Adrenal gland (tissue), 12 donors: ENCODE results near the gene FGF12. TPM values are rescaled to one million over a fixed set of nuclear protein-coding genes. Genes with fewer than 3 reads are reported as not detected.

ENCODE experiments used
- DNase-seq, 7 donors: peaks; one replicate each; pipeline ENCODE4 v3.0.0-alpha.2; 2019 to 2020
- H3K27ac ChIP-seq, 5 donors: fragments of 200-600 bp; sonication (generic) in 4 of 5; 1 replicate in 3 of 5; 2 replicates in 2 of 5; pipeline versions ENCODE4 v1.5.1 to v1.8.0; 2016 to 2020; ENCODE audit warnings: mild to moderate bottlenecking in 1 of 5
- H3K27me3 ChIP-seq: fragments of 200-600 bp; 2 replicates; pipeline ENCODE4 v1.8.0; 2021
- H3K36me3 ChIP-seq, 2 donors: fragments of 200-600 bp; replicated peaks in 1 of 2; 1 replicate in 1 of 2; 2 replicates in 1 of 2; pipeline versions ENCODE4 v1.5.1 to v1.8.0; 2018 to 2022
- H3K4me1 ChIP-seq, 2 donors: fragments of 200-600 bp; replicated peaks in 1 of 2; 1 replicate in 1 of 2; 2 replicates in 1 of 2; pipeline versions ENCODE4 v1.5.1 to v1.8.0; 2018 to 2021
- H3K4me3 ChIP-seq, 4 donors: fragments of 200-600 bp; sonication (generic) in 3 of 4; one replicate each; pipeline ENCODE4 v1.5.1; 2016 to 2018
- H3K9me3 ChIP-seq, 3 donors: fragments of 200-600 bp; sonication (generic) in 1 of 3; replicated peaks in 1 of 3; 1 replicate in 2 of 3; 2 replicates in 1 of 3; pipeline versions ENCODE4 v1.5.1 to v1.8.0; 2016 to 2021
- POLR2A ChIP-seq, 2 donors: fragments of 450-650 bp; IDR thresholded peaks; one replicate each; pipeline ENCODE4 v1.6.1; 2017; ENCODE audit warnings: antibody characterized with exemption in 2 of 2, mild to moderate bottlenecking in 2 of 2, moderate library complexity in 1 of 2
- WGBS, 4 donors: extraction: QIAGEN DNeasy Blood & Tissue Kit in 2 of 4; methylation state at CpG; one replicate each; pipeline versions ENCODE4 v1.1.5 to v1.1.7; 2013 to 2017; 5-methylcytosine and 5-hydroxymethylcytosine counted together
- intact Hi-C, 2 donors: fragments of 100-400 bp; cut with DNase I; formaldehyde crosslinking; loops; one replicate each; pipeline versions ENCODE4 v1.14.1 to v1.15.0; 2022 to 2023
- polyA plus RNA-seq, 3 donors: library from polyadenylated mRNA; stranded (reverse); fragments of 200-250 nt in 2 of 3; fragments of 350-450 nt in 1 of 3; fragmentation: Illumina TruSeq in 1 of 3; extraction: RNeasy Lipid Tissue Mini Kit (QIAGEN cat#74804) in 1 of 3; gene quantifications; one replicate each; pipeline ENCODE4 v1.2.3, GENCODE V29; 2013 to 2014
- total RNA-seq, 9 donors: library from RNA; depleted of rRNA in 4 of 9; stranded (reverse); fragments of >200 nt in 4 of 9; fragments of 120-200 nt in 1 of 9; fragmentation: NEBNext Ultra II Directional in 1 of 9; extraction: Animal tissue kit (Norgen Biotek cat#: 25700) in 1 of 9; gene quantifications; one replicate each; pipeline versions ENCODE4 v1.1.0 to v1.2.4, GENCODE V29; 2013 to 2023
- TF ChIP-seq, protein P1 (sequence below), 6 experiments: fragments of 450-650 bp in 4 of 6; fragments of 200-600 bp in 2 of 6; sonication (generic) in 1 of 6; IDR thresholded peaks; 1 replicate in 5 of 6; 2 replicates in 1 of 6; pipeline versions ENCODE4 v1.5.1 to v1.8.0; 2016 to 2021; ENCODE audit warnings: antibody characterized with exemption in 6 of 6, mild to moderate bottlenecking in 2 of 6, moderate library complexity in 1 of 6
- donor health status: healthy with polysubstance abuse.
- donor health status: Bipolar disorder and iron deficiency.
- donor health status: DM: yes; HTN: yes; CAD: no.
- donor health status: DM: no; HTN: no; CAD: no.
- donor health status: DM: no; HTN: no; CAD: no.
- donor health status: DM: yes; HTN: yes; CAD: no.

The FGF12 gene
- total and polyA plus RNA-seq, 12 donors = 23.3 to 286 (median 81.3) TPM

DNA sequence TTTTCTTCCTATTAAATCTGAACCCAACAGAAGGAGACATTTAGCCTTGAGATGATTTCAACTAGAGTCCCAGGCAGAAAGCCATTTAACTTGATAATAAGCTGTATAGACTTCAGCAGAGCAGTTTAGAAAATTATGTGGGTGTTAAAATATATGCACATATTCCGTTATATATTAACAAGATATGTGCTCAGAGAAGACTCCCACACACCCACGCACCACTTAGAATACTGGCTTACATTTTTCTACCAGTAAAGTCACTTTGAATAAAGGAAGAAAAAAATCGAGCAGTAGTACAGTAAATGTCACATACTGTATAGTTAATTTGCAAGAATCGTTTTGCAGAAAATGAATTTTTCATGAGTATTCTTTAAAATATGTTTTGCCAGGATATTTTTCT is 599.3 kb downstream of the FGF12 start:
- Histone ChIP-seq H3K4me3 (no peak overlapping the region), H3K27ac (no peak overlapping the region), H3K27me3 (no peaks in the 10 kb centered on the region), H3K4me1 (no peaks in the 10 kb centered on the region), H3K36me3 (no peaks in the 10 kb centered on the region), H3K9me3 (no peaks in the 10 kb centered on the region)
- intact Hi-C loops = no loop called here
- TF ChIP-seq, protein P1, sequence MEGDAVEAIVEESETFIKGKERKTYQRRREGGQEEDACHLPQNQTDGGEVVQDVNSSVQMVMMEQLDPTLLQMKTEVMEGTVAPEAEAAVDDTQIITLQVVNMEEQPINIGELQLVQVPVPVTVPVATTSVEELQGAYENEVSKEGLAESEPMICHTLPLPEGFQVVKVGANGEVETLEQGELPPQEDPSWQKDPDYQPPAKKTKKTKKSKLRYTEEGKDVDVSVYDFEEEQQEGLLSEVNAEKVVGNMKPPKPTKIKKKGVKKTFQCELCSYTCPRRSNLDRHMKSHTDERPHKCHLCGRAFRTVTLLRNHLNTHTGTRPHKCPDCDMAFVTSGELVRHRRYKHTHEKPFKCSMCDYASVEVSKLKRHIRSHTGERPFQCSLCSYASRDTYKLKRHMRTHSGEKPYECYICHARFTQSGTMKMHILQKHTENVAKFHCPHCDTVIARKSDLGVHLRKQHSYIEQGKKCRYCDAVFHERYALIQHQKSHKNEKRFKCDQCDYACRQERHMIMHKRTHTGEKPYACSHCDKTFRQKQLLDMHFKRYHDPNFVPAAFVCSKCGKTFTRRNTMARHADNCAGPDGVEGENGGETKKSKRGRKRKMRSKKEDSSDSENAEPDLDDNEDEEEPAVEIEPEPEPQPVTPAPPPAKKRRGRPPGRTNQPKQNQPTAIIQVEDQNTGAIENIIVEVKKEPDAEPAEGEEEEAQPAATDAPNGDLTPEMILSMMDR (IDR thresholded peaks at IDR 0.05) = no peak
- TF ChIP-seq POLR2A (IDR thresholded peaks at IDR 0.05) = no peak
- DNase-seq = no peak
- 76 to 89% (median 81%) methylated on average over 4 of the region's 4 CpGs for WGBS, 4 donors

DNA sequence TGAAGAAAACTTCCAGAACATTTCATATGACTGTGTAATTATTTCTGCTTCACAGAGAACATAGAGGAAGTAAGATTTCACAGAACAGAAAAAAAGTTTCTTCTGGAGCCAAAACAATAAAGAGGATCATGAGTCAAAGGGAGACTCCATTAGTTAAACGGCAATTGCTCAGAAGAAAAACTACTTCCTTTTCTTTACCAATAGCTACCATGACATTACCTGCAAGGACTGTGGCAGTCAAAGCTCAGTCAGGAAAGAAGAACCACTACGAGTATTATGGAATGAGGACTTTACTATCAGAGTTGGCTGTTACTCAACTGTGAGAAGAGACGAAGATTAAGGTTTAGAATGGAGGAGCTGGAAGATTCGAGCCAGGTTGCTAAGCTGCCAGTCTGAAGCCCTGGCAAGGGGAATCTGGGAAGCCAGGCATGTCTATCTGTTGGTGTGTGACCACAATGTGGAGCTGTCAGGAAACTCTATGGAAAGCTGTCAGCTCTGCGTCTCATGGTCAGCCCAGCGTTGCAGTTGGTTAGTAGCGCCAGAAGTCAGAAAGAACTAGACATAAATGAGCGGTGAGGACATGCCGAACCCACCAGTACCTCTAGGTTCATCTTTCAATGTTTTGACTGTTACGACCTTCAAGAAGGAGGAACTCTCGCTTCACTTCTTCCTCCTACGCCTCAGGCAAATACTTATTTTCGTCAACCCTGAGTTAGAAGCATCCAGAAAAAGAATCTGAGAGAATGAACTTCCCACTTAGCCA is 604.3 kb downstream of the FGF12 start:
- H3K27ac ChIP-seq = no peak overlapping the region
- TF ChIP-seq, protein P1 (IDR thresholded peaks at IDR 0.05) = no peak
- no peak for TF ChIP-seq POLR2A (IDR thresholded peaks at IDR 0.05)
- no peaks in the 10 kb centered on the region for H3K27me3 ChIP-seq
- WGBS, 4 donors = 86 to 88% (median 87%) methylated on average over 13 of the region's 13 CpGs
- DNase-seq = no peak
- no peaks in the 10 kb centered on the region for H3K36me3 ChIP-seq
- no peaks in the 10 kb centered on the region for H3K4me1 ChIP-seq
- H3K9me3 ChIP-seq = no peaks in the 10 kb centered on the region
- intact Hi-C loops = no loop called here
- H3K4me3 ChIP-seq = no peak overlapping the region

DNA sequence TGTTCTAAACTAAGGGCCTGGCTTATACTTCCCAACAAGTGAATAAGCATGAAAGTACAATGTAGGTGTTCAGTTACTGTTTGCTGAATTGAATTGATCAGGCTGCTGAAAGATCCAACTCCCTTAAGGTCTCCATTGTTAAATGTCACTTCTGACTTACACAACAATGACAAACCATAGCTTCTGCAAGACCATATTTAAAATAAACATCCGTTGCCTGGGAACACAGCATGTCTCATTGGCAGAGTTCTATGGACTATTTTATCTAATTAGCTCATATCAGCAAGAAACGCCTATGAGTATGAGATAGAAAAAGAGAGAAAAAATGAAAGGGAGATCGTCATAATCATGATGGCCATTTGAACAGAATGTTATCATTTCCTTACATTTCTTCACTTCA is 605.4 kb downstream of the FGF12 start:
- no peaks in the 10 kb centered on the region for H3K9me3 ChIP-seq
- H3K27ac ChIP-seq = no peak overlapping the region
- DNase-seq = no peak
- no peak overlapping the region for H3K4me3 ChIP-seq
- intact Hi-C loops = no loop called here
- H3K36me3 ChIP-seq = no peaks in the 10 kb centered on the region
- TF ChIP-seq POLR2A (IDR thresholded peaks at IDR 0.05) = no peak
- TF ChIP-seq, protein P1 (IDR thresholded peaks at IDR 0.05) = no peak
- no peaks in the 10 kb centered on the region for H3K4me1 ChIP-seq
- no peaks in the 10 kb centered on the region for H3K27me3 ChIP-seq
- 78 to 88% (median 83%) methylated on average over 3 of the region's 3 CpGs for WGBS, 4 donors

DNA sequence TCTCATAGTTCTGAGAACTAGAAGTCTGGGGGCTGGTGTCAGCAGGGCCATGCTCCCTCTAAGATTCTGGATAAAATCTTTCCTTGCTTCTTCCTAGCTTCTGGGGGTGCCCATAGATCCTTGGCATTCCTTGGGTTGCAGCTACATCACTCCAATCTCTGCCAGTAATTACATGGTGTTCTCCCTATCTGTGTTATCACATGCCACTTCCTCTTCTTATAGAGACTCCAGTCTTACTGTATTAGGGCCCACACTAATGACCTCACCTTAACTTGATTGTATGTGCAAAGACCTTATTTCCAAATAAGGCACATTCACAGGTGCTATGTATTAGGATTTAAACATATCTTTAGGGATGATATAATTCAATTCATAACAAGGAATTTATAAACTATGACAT is 618.5 kb downstream of the FGF12 start:
- no peak for TF ChIP-seq POLR2A (IDR thresholded peaks at IDR 0.05)
- TF ChIP-seq, protein P1 (IDR thresholded peaks at IDR 0.05) = no peak

More for the DNA sequence above, 618.5 kb downstream of the FGF12 start:
- H3K36me3 ChIP-seq = no peaks in the 10 kb centered on the region
- H3K9me3 ChIP-seq = no peaks in the 10 kb centered on the region
- H3K4me3 ChIP-seq = no peak overlapping the region
- DNase-seq = no peak
- H3K27ac ChIP-seq = no peak overlapping the region
- intact Hi-C loops = no loop called here
- no peaks in the 10 kb centered on the region for H3K4me1 ChIP-seq
- H3K27me3 ChIP-seq = no peaks in the 10 kb centered on the region
